ENCODE results near the gene MRRF.

MRRF gene

GRCh38 chr9:122274055-122274454 is 9.4 kb downstream of the MRRF start:
- Histone ChIP-seq H3K36me3 (ENCODE audit: control insufficient read depth, insufficient read depth, low read length) (peaks cover 9% of the 10 kb centered on the region), H3K27me3 (replicated peaks; ENCODE audit: control insufficient read depth, insufficient read depth, low read length) (no peaks in the 10 kb centered on the region), H3K4me3 (replicated peaks; ENCODE audit: low read depth, low read length) (no peak overlapping the region)
- DNase-seq (ENCODE audit: extremely low read depth, insufficient read length) = no peak
- TF ChIP-seq CTCF (IDR thresholded peaks at IDR 0.05; ENCODE audit: insufficient read depth, low read length, poor library complexity, severe bottlenecking) = no peak

GRCh38 chr9:122276096-122276495 is 11.4 kb downstream of the MRRF start:
- Histone ChIP-seq H3K36me3 (ENCODE audit: control insufficient read depth, insufficient read depth, low read length) (peaks cover 6% of the 10 kb centered on the region), H3K27me3 (replicated peaks; ENCODE audit: control insufficient read depth, insufficient read depth, low read length) (no peaks in the 10 kb centered on the region), H3K4me3 (replicated peaks; ENCODE audit: low read depth, low read length) (no peak overlapping the region)
- no peak for DNase-seq (ENCODE audit: extremely low read depth, insufficient read length)
- TF ChIP-seq CTCF (IDR thresholded peaks at IDR 0.05; ENCODE audit: insufficient read depth, low read length, poor library complexity, severe bottlenecking) = no peak

GRCh38 chr9:122277285-122277897 is 12.7 kb downstream of the MRRF start:
- peaks cover 4% of the 10 kb centered on the region for H3K36me3 ChIP-seq (ENCODE audit: control insufficient read depth, insufficient read depth, low read length)
- TF ChIP-seq CTCF (IDR thresholded peaks at IDR 0.05; ENCODE audit: insufficient read depth, low read length, poor library complexity, severe bottlenecking) = no peak
- DNase-seq (ENCODE audit: extremely low read depth, insufficient read length) = no peak
- H3K4me3 ChIP-seq (replicated peaks; ENCODE audit: low read depth, low read length) = no peak overlapping the region
- H3K27me3 ChIP-seq (replicated peaks; ENCODE audit: control insufficient read depth, insufficient read depth, low read length) = no peaks in the 10 kb centered on the region

GRCh38 chr9:122281368-122281767 is 16.7 kb downstream of the MRRF start:
- no peak for TF ChIP-seq CTCF (IDR thresholded peaks at IDR 0.05; ENCODE audit: insufficient read depth, low read length, poor library complexity, severe bottlenecking)
- H3K27me3 ChIP-seq (replicated peaks; ENCODE audit: control insufficient read depth, insufficient read depth, low read length) = no peaks in the 10 kb centered on the region
- peaks cover 10% of the 10 kb centered on the region for H3K36me3 ChIP-seq (ENCODE audit: control insufficient read depth, insufficient read depth, low read length)
- no peak overlapping the region for H3K4me3 ChIP-seq (replicated peaks; ENCODE audit: low read depth, low read length)
- DNase-seq (ENCODE audit: extremely low read depth, insufficient read length) = no peak

- no peaks in the 10 kb centered on the region for H3K27me3 ChIP-seq (replicated peaks; ENCODE audit: control insufficient read depth, insufficient read depth, low read length)
Measured at GRCh38 chr9:122286764-122287163, 22.1 kb downstream of the MRRF start.

More at GRCh38 chr9:122286764-122287163, 22.1 kb downstream of the MRRF start:
- Histone ChIP-seq H3K36me3 (ENCODE audit: control insufficient read depth, insufficient read depth, low read length) (peaks cover 13% of the 10 kb centered on the region), H3K4me3 (replicated peaks; ENCODE audit: low read depth, low read length) (no peak overlapping the region)
- no peak for TF ChIP-seq CTCF (IDR thresholded peaks at IDR 0.05; ENCODE audit: insufficient read depth, low read length, poor library complexity, severe bottlenecking)
- DNase-seq (ENCODE audit: extremely low read depth, insufficient read length) = no peak

Measured in GM06990 (cell line).